ENCODE measurements around the gene IGF1R.

IGF1R gene

GRCh38 chr15:98813951-98814350 lies 165.6 kb downstream of the IGF1R start:
- DNase-seq (ENCODE audit: insufficient read length, low spot score) (no peak), FAIRE-seq (no peak)

GRCh38 chr15:98815207-98815606 lies 166.9 kb downstream of the IGF1R start:
- FAIRE-seq (no peak), DNase-seq (ENCODE audit: insufficient read length, low spot score) (no peak)

GRCh38 chr15:98817745-98818144 lies 169.4 kb downstream of the IGF1R start:
- DNase-seq (ENCODE audit: insufficient read length, low spot score) (no peak), FAIRE-seq (no peak)

- no peak for FAIRE-seq
- DNase-seq (ENCODE audit: insufficient read length, low spot score) = no peak
Observed at GRCh38 chr15:98823012-98823458, 174.7 kb downstream of the IGF1R start.

GRCh38 chr15:98823616-98824015 lies 175.3 kb downstream of the IGF1R start:
- no peak for FAIRE-seq
- DNase-seq (ENCODE audit: insufficient read length, low spot score) = no peak

- no peak for FAIRE-seq
- DNase-seq (ENCODE audit: insufficient read length, low spot score) = no peak
Observed at GRCh38 chr15:98824595-98824994, 176.3 kb downstream of the IGF1R start.

GRCh38 chr15:98826658-98827057 lies 178.3 kb downstream of the IGF1R start:
- FAIRE-seq = no peak
- no peak for DNase-seq (ENCODE audit: insufficient read length, low spot score)

- no peak for FAIRE-seq
- no peak for DNase-seq (ENCODE audit: insufficient read length, low spot score)
Observed at GRCh38 chr15:98827217-98827616, 178.9 kb downstream of the IGF1R start.

- no peak for FAIRE-seq
Observed at GRCh38 chr15:98830034-98830634, 181.8 kb downstream of the IGF1R start.

GRCh38 chr15:98834976-98835375 lies 186.6 kb downstream of the IGF1R start:
- DNase-seq (ENCODE audit: insufficient read length, low spot score) = no peak
- no peak for FAIRE-seq

More at GRCh38 chr15:98830034-98830634, 181.8 kb downstream of the IGF1R start:
- no peak for DNase-seq (ENCODE audit: insufficient read length, low spot score)

GRCh38 chr15:98835876-98836275 lies 187.5 kb downstream of the IGF1R start:
- DNase-seq (ENCODE audit: insufficient read length, low spot score) (no peak), FAIRE-seq (no peak)

- DNase-seq (ENCODE audit: insufficient read length, low spot score) = no peak
Observed at GRCh38 chr15:98838387-98839259, 190.3 kb downstream of the IGF1R start.

GRCh38 chr15:98840053-98840452 lies 191.7 kb downstream of the IGF1R start:
- no peak for DNase-seq (ENCODE audit: insufficient read length, low spot score)
- no peak for FAIRE-seq

More at GRCh38 chr15:98838387-98839259, 190.3 kb downstream of the IGF1R start:
- FAIRE-seq = no peak

GRCh38 chr15:98841419-98841970 lies 193.2 kb downstream of the IGF1R start:
- DNase-seq (ENCODE audit: insufficient read length, low spot score) (no peak), FAIRE-seq (no peak)

GRCh38 chr15:98842192-98842972 lies 194.0 kb downstream of the IGF1R start:
- DNase-seq (ENCODE audit: insufficient read length, low spot score) = no peak
- FAIRE-seq = no peak

- FAIRE-seq = no peak
- no peak for DNase-seq (ENCODE audit: insufficient read length, low spot score)
Observed at GRCh38 chr15:98842973-98843285, 194.6 kb downstream of the IGF1R start.

- FAIRE-seq (no peak), DNase-seq (ENCODE audit: insufficient read length, low spot score) (no peak)
Observed at GRCh38 chr15:98843844-98844243, 195.5 kb downstream of the IGF1R start.

GRCh38 chr15:98844261-98844660 lies 195.9 kb downstream of the IGF1R start:
- no peak for DNase-seq (ENCODE audit: insufficient read length, low spot score)
- no peak for FAIRE-seq

GRCh38 chr15:98845138-98845884 lies 197.0 kb downstream of the IGF1R start:
- DNase-seq (ENCODE audit: insufficient read length, low spot score) (no peak), FAIRE-seq (no peak)

- DNase-seq (ENCODE audit: insufficient read length, low spot score) = no peak
Observed at GRCh38 chr15:98850961-98851572, 202.7 kb downstream of the IGF1R start.

More at GRCh38 chr15:98850961-98851572, 202.7 kb downstream of the IGF1R start:
- no peak for FAIRE-seq
